SK-N-SH treated with all-trans-retinoic acid at 6 μM for 48 hours (cell line): ENCODE measurements around the gene ASIC4.
A peak's percentile ranks its signal among the peaks of the same experiment; 100 is the strongest.

ENCODE experiments used
- ATAC-seq: fragments of 200-7000 bp; cut with Tn5 transposase; 3 replicates; pipeline ENCODE4 v1.9.1; 2020; ENCODE audit warnings: mild to moderate bottlenecking, moderate library complexity
- ARNTL ChIP-seq: fragments of 450-650 bp; formaldehyde crosslinking; IDR thresholded peaks from 2 replicates; pipeline ENCODE4 v1.5.0; 2020; ENCODE audit warnings: low read depth, mild to moderate bottlenecking, moderate library complexity, borderline replicate concordance
- BACH2 ChIP-seq: fragments of 250-450 bp; sonication (Bioruptor Pico); IDR thresholded peaks from 2 replicates; pipeline ENCODE4 v1.9.0; 2021; ENCODE audit warnings: mild to moderate bottlenecking, borderline replicate concordance
- CREB5 ChIP-seq: fragments of 250-450 bp; sonication (Bioruptor Pico); IDR thresholded peaks from 2 replicates; pipeline ENCODE4 v1.5.1; 2020; ENCODE audit warnings: low read depth, mild to moderate bottlenecking, moderate library complexity
- CSDC2 ChIP-seq: fragments of 250-450 bp; sonication (Bioruptor Pico); IDR thresholded peaks from 2 replicates; pipeline ENCODE4 v1.5.0; 2020; ENCODE audit warnings: mild to moderate bottlenecking, moderate library complexity
- CSRNP3 ChIP-seq: fragments of 250-450 bp; sonication (Bioruptor Pico); IDR thresholded peaks from 2 replicates; pipeline ENCODE4 v1.5.1; 2021; ENCODE audit warnings: mild to moderate bottlenecking, moderate library complexity
- ESRRG ChIP-seq: fragments of 250-450 bp; sonication (Bioruptor Pico); IDR thresholded peaks from 2 replicates; pipeline ENCODE4 v1.6.1; 2021; ENCODE audit warnings: mild to moderate bottlenecking
- GLIS3 ChIP-seq: fragments of 250-450 bp; sonication (Bioruptor Pico); IDR thresholded peaks from 2 replicates; pipeline ENCODE4 v1.5.0; 2020; ENCODE audit warnings: mild to moderate bottlenecking, moderate library complexity
- OSR1 ChIP-seq: fragments of 250-450 bp; sonication (Bioruptor Pico); IDR thresholded peaks from 2 replicates; pipeline ENCODE4 v1.8.0; 2022; ENCODE audit warnings: moderate library complexity, mild to moderate bottlenecking, inconsistent platforms
- POU6F1 ChIP-seq: fragments of 250-450 bp; sonication (Bioruptor Pico); IDR thresholded peaks from 2 replicates; pipeline ENCODE4 v1.8.0; 2021; ENCODE audit warnings: low read depth, mild to moderate bottlenecking, moderate library complexity, borderline replicate concordance
- PPARA ChIP-seq: fragments of 250-450 bp; sonication (Bioruptor Pico); IDR thresholded peaks from 2 replicates; pipeline ENCODE4 v1.5.0; 2020; ENCODE audit warnings: mild to moderate bottlenecking, borderline replicate concordance
- SNAI2 ChIP-seq: fragments of 250-450 bp; sonication (Bioruptor Pico); IDR thresholded peaks from 2 replicates; pipeline ENCODE4 v1.5.0; 2020; ENCODE audit warnings: mild to moderate bottlenecking, moderate library complexity
- TCF4 ChIP-seq: fragments of 250-450 bp; sonication (Bioruptor Pico); IDR thresholded peaks from 2 replicates; pipeline ENCODE4 v1.8.0; 2021; ENCODE audit warnings: mild to moderate bottlenecking, moderate library complexity, borderline replicate concordance
- TOX ChIP-seq: fragments of 250-450 bp; sonication (Bioruptor Pico); IDR thresholded peaks from 2 replicates; pipeline ENCODE4 v1.8.0; 2021; ENCODE audit warnings: mild to moderate bottlenecking, moderate library complexity, borderline replicate concordance
- TSHZ2 ChIP-seq: fragments of 250-450 bp; sonication (Bioruptor Pico); IDR thresholded peaks from 2 replicates; pipeline ENCODE4 v1.5.0; 2020; ENCODE audit warnings: mild to moderate bottlenecking, moderate library complexity
- ZNF565 ChIP-seq: fragments of 450-650 bp; formaldehyde crosslinking; conservative IDR thresholded peaks from 2 replicates; pipeline ENCODE4 v1.5.0; 2020; ENCODE audit warnings: low read depth, mild to moderate bottlenecking, moderate library complexity
- ZNF70 ChIP-seq: fragments of 450-650 bp; formaldehyde crosslinking; IDR thresholded peaks from 2 replicates; pipeline ENCODE4 v1.5.0; 2020; ENCODE audit warnings: mild to moderate bottlenecking, moderate library complexity
- ZNF8 ChIP-seq: fragments of 450-650 bp; formaldehyde crosslinking; IDR thresholded peaks from 2 replicates; pipeline ENCODE4 v1.5.0; 2020; ENCODE audit warnings: mild to moderate bottlenecking, moderate library complexity

The ASIC4 gene

GRCh38 chr2:219539926-219540678 lies 25.8 kb downstream of the ASIC4 start:
- TF ChIP-seq CREB5, result no peak
- no peak for TF ChIP-seq TSHZ2 (CRISPR knock-in tag)
- TF ChIP-seq ZNF70, result no peak
- no peak for ATAC-seq

- TF ChIP-seq ARNTL (CRISPR knock-in tag) (no peak), GLIS3 (no peak), CREB5 (no peak), TOX (CRISPR knock-in tag) (no peak), CSDC2 (CRISPR knock-in tag) (no peak), ZNF565 (no peak)
Measured at GRCh38 chr2:219540784-219541504, 26.7 kb downstream of the ASIC4 start.

GRCh38 chr2:219541611-219542180 lies 27.4 kb downstream of the ASIC4 start:
- peak; percentile 43 for ATAC-seq
- no peak for TF ChIP-seq PPARA
- no peak for TF ChIP-seq CREB5
- TF ChIP-seq CSRNP3 (CRISPR knock-in tag), result no peak
- no peak for TF ChIP-seq BACH2 (CRISPR knock-in tag)
- TF ChIP-seq SNAI2 (CRISPR knock-in tag), result no peak
- no peak for TF ChIP-seq ZNF70
- no peak for TF ChIP-seq ESRRG (CRISPR knock-in tag)
- TF ChIP-seq POU6F1 (CRISPR knock-in tag), result no peak
- TF ChIP-seq TCF4 (CRISPR knock-in tag), result no peak
- TF ChIP-seq ZNF565, result no peak
- no peak for TF ChIP-seq TSHZ2 (CRISPR knock-in tag)
- no peak for TF ChIP-seq ZNF8 (CRISPR knock-in tag)
- TF ChIP-seq OSR1 (CRISPR knock-in tag), result no peak

More at GRCh38 chr2:219540784-219541504, 26.7 kb downstream of the ASIC4 start:
- no peak for ATAC-seq
